HG02943 (cell line): Measurements from ENCODE around the gene RAI1.
"Not testable (repeated sequence)": the region's sequence is repeated elsewhere in the genome, so short reads cannot be mapped to it uniquely, and the experiment has no call there.

Experiments used
- ATAC-seq: cut with Tn5 transposase; IDR thresholded peaks from one replicate; pipeline ENCODE4 v1.9.1; 2021; ENCODE audit warnings: mild to moderate bottlenecking, low read depth, moderate library complexity; ENCODE audit not compliant: unreplicated experiment

The RAI1 gene

DNA sequence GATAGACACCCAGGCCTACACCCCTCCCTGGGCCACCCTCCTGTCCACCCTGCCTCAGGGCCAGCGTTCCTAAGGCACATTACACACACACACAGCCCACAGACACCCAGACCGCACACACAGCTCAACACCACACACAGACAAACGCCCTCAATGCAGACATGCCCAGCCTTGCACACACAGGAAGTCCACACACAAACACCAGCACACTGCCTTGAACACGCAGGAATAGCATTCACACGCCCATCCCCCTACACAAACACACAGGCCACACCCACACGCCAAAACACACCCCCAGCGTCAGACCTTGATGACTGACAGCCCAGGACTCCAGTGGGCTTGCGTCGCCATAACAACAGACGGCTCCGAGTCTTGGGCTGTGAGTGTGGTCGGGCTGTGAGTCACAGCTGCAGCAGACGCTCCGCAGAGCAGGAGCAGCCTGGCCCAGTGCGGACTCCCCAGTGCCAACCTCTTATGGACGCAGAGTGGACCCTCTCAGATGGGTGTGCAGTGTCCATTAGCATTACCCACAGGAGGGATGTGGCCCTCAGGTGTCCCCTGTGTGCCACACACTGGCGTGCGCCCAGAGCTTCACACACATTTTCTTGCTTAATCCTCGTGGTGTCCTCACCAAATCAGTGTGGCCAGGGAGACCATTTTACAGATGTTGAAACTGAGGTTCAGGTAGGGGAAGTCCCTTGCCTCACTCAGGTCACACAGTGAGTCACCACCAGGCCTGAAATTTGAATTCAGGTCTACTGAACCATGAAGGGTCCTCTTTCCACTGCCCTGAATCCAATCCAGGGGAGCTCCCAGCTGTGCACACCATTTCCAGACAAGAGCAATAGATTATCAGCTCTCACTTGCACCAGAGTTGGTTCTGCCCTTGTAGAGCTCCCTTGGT is 17.8 kb upstream of the RAI1 start:
- ATAC-seq, result peak; percentile 67

GRCh38 chr17:17664064-17664452 is 17.2 kb upstream of the RAI1 start:
- ATAC-seq, result no peak

DNA sequence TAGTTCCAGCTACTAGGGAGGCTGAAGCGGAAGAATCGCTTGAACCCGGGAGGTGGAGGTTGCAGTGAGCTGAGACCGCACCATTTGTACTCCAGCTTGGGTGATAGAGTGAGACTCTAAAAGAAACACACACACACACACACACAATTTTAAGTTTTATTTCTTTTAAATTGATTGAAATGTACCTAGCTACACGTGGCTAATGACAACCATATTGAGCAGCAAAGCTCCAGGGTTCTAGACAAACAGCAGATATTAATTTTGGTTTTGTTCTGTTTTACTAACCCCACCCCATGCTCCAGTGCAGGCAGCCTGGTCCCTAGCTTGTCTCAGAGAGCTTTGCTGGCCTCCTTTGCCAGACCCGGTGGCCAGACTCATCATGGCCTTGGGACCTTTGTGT is 16.0 kb upstream of the RAI1 start:
- no peak for ATAC-seq

- no peak for ATAC-seq
These were observed 15.0 kb upstream of the RAI1 start for GRCh38 chr17:17666111-17666714.

GRCh38 chr17:17667231-17667630 is 14.0 kb upstream of the RAI1 start:
- no peak for ATAC-seq

DNA sequence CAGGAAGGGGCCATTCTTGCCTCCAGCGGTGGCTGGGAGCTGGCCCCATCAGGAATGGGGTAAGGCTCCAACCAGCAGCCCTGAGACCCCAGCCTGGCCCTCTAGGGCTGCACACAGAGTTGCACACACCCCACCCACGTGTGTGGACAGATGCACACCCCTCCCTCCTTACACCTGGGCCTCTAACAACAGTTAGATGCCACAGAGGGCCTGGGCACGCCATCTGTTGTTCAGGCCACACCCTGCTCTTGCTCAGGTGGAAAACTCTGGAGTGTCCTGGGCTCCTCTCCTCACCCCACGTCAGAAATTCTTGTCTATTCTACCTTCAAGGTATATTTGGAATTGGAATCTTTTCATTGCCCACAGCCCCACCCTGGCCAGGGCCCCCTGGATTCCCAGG is 13.3 kb upstream of the RAI1 start:
- ATAC-seq, result no peak

DNA sequence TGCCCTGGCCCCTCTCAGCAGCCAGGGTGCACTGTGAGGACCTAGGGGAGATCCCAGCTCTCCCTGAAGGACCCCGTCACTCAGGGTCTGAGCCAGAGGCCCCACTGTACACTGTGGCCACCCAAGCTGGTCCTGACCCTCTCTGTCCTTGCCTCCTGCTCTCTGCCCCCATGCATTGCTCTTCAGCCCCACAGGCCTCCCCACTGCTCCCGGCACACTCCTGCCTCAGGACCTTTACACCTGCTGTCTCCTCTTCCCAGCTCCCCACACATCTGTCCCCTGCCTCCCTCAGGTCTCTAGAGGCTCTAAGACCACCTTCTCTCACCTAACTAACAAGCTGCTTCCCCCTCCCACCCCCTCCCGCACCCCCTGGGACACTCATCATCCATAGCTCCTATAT is 12.9 kb upstream of the RAI1 start:
- no peak for ATAC-seq

DNA sequence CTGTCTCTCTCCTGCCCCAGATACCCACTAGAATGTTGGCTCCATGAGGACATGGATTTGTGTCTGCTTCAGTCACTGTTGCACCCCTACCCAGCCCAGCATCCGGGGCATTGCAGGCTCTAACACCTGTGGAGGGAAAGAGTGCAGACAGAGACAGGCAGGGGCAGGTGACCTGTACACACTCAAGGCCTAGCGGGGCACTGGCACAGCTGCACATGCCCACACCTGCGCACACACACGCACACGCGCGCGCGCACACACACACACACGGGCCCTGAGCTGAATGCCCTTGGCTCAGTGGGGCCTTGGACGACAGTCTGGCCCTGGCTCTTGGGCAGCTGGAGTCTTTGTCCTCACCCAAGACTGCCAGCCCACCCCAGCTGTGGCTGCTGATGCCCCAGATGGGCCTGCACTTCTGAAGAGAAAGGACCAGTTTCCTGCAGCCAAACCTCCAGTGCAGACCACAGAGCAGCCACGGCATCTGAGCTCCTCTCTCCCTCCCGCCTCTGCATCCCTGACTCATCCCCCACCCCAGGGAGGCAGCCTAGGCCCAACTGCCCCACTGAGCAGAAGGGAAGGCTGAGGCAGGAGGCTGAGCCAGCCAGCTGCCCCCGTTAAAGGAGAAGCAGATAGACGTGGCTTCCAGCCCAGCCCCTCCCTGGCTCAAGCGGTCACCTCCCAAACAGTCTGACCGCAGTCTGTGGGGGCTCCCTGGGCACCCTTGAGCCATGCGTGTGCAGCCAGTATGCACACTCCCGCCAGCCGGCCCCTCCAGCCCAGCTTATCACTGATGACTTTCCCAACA is 12.3 kb upstream of the RAI1 start:
- no peak for ATAC-seq

- no peak for ATAC-seq
These were observed 11.6 kb upstream of the RAI1 start for GRCh38 chr17:17669580-17670235.

GRCh38 chr17:17670701-17671305 is 10.5 kb upstream of the RAI1 start:
- ATAC-seq, result no peak

DNA sequence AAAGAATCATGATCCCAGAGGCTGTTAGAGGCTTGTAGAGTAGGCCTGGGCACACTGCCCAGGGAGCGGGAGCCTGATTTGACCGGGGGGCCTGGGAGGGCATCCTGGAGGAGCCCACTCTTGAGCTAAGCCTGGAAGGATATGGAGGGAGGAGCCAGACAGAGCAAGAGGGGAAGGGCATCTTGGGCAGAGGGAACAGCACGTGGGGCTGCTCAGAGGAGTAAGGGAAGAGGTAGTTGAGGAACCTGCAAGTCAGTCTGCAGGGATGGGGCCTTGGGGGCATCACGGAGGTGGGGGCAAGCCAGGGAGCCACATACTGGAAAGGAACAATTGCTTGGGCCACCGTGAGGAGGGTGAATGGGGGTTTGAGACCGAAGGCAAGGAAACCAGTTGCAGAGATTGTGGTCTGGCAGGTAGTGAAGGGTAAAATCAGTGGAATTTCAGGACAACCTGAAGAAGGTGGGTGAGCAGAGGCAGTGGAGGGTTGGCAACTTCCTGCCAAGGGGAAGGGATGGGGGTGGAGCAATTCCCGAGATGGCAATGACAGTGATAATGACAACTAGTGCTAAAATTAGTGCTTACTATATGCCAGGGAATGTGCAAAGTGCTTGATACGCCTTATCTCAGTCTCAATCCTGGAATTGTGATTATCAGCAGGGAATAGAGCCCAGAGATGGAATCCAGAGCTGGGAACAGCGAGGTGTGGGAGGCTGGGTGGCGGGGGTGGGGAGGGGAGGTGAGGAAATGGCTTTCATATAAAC is 9.7 kb upstream of the RAI1 start:
- no peak for ATAC-seq

DNA sequence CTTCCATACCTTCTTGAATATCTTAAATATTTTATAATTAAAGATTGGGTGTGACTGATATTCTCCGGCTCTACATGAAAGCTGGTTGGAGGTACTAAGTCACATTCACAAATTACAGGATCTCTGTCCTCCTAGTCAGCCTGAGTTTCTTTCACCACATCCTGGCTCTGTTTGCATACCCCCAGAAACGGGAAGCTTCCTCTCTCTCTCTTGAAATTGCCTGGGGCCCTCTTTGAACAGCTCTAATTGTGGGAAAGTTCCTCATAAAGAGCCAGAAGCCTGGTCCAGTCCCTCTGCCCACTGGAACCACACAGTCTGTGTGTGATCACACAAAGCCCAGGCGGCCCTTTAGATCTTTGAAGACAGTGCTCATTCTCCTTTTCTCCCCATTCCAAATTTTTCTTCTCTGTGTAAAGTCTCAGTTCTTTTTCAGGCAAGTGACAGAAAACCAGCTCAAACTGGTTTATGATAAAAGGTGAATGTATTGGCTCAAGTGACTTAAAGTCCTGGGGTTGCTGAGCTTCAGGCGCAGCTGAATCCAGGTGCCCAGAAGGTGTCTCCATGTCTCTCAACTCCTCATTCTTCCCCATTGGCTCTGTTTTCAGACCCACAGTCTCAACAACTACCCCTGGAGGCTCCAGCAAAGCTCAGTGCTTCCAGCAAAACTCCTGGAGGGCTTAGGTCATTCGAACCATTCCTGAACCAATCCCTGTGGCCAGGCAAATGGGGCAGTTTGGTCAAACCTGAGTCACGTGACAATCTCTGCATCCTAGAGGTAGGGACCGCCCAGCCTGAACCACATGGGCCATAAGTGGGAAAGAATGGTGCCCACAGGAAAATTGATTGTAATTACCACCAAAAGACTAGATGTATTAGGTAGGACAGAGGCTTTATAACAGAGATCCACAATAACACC is 8.5 kb upstream of the RAI1 start:
- no peak for ATAC-seq

GRCh38 chr17:17675416-17675815 is 5.8 kb upstream of the RAI1 start:
- ATAC-seq, result no peak

- no peak for ATAC-seq
These were observed 5.2 kb upstream of the RAI1 start for GRCh38 chr17:17675925-17676534.

GRCh38 chr17:17676752-17677151 is 4.5 kb upstream of the RAI1 start:
- ATAC-seq, result no peak

DNA sequence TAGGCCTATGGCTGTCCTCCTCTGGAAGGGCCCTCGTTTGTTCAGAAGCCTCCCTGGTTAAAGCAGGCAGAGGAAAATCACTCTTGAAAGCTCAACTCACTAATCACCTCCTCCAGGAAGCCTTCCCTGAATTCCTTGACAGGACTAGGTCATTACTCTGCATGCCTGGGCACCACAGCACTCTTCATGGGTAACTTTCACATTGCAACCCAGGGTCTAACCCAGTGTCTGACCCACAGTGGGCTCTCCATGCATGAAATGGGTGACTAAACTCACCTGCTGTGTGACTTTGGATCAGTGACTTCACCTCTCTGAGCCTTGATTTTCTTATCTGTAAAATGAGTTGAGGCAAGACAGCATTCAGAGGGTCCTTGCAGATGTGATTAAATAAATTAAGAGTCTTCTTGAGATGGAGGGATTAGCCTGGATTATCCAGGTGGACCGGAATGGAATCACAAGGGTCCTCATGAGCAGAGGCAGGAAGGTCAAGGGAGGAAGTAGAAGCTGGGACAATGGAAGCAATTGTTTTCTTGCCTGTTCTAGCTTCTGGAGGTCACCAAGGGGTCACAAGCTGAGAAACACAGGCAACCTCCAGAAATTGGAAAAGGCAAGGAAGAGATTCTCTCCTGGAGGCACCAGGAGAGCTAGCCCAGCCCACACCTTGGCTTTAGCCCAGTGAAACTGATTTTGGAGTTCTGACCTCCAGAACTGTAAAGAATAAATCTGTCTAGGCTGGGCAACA is 3.8 kb upstream of the RAI1 start:
- no peak for ATAC-seq

GRCh38 chr17:17678063-17678699 is 3.1 kb upstream of the RAI1 start:
- ATAC-seq, result not testable (repeated sequence)
